NOMO-1 treated with DMSO at 0.1 percent for 48 hours (cell line): ENCODE measurements around the gene LRBA.
"Not testable (repeated sequence)": the region's sequence is repeated elsewhere in the genome, so short reads cannot be mapped to it uniquely, and the experiment has no call there.

Experiments used
- DNase-seq: peaks from one replicate; lab custom pipeline; 2025; ENCODE audit not compliant: unreplicated experiment; lab: John Stamatoyannopoulos, UW

The LRBA gene

GRCh38 chr4:150943818-150944217 lies 71.3 kb downstream of the LRBA start:
- no peak for DNase-seq

DNA sequence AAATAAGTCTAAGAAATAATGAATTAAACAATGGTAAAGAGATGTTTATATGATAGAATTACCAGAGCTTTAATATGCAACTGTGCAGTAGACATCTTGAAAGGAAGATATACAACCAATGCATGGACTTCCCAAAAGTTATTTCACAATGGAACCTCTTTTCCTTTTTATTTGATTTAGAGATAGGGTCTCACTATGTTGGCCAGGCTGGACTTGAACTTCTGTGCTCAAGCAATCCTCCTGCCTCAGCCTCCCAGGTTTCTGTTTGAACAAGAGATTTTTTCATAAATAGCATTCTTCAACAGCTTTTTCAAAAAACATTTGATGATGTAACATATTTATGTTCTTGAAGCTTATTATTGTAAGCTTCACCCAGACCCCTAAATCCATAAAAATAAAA lies 72.0 kb downstream of the LRBA start:
- DNase-seq: no peak

DNA sequence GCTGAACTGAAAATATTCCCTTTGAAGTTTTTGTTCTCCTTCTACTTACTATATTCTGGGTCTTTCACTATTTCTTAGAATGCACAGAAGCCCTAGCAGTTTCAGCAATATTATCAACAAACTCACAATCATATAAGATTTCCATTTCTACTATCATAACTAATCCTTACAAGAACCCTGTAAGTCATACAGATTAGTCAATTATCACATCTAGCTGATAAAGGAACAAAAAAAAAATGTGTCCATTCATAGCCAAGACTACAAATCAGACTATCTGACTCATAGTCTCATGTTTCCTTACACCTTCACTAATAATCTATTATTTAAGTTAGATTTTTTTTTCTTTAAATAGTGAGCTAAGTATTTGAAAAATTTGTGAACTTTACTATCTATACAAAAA lies 72.5 kb downstream of the LRBA start:
- no peak for DNase-seq

DNA sequence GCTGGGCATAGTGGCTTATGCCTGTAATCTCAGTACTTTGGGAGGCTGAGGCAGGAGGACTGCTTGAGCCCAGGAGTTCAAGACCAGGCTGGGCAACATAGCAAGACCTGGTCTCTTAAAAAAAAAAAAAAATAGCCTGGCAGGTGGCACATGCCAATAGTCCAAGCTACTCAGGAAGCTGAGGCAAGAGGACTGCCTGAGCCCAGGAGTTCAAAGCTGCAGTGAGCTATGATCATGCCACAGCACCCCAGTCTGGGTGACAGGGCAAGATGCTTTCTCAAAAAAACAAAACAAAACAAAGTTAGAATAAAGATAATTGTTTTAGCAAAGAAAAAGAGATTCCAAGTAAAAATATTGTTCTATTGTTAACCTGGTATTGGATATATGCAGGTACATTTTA lies 75.0 kb downstream of the LRBA start:
- DNase-seq: no peak

- DNase-seq: no peak
Measured at GRCh38 chr4:150939530-150939929, 75.6 kb downstream of the LRBA start.

DNA sequence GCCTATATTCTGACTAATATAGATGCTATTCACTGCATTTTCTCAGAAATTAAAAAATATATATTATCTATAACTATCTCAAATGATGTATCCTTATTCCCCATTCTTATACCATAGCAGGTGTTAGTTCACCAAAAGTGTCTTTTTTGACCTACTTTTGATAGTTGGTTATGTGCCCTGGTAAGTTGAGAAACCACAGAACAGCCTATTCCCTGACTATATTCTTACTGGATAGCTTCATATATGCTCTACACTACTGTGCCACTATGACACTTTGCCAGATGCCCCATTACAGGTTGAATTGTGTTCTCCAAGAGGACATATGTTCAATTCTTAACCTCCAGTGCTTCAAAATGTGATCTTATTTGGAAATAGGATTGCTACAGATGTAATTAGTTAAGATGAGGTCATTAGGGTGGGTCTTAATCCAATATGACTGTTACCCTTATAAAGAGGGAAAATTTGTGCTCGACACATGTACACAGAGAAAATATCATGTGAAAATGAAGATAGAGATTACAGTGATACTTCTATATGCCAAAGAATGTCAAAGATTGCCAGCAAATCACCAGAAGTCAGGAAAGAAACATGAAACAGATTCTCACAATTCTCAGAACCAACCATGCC lies 76.1 kb downstream of the LRBA start:
- no peak for DNase-seq

- DNase-seq: no peak
Measured at GRCh38 chr4:150938417-150938816, 76.7 kb downstream of the LRBA start.

DNA sequence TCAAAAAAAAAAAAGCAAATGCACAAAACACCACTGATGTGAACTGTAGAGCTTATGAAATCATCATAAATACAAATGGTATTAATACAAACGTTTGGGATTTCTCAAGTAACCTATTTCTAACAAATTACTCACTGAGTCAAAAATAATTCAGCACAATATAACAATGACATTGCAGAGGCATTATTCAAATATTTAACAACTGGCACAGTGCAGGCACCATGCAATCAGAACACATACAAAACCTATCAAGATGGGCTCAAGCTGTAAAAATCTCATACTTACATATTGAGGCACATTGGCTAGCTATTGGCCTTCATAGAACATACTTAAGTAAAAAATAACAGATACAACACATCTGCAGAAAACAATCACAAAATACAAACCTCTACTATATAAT lies 81.1 kb downstream of the LRBA start:
- DNase-seq: no peak

GRCh38 chr4:150931796-150932195 lies 83.3 kb downstream of the LRBA start:
- no peak for DNase-seq

GRCh38 chr4:150931005-150931404 lies 84.1 kb downstream of the LRBA start:
- DNase-seq: no peak

DNA sequence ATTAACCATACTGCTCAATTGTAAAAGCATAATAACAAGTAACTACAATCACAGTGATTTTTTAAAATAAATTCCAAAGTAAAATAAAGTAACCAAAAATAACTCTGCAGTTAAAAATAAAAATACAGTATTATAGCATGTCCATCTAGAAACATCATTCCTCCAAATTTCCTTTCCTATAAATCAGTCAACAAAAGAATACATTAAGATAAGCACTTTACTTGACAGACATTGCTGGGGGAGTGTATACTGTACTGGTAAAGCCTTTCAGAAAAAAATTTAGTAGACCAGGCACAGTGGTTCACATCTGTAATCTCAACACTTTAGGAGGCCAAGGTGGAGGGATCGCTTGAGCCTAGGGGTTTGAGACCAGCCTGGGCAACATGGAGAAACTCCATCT lies 91.1 kb downstream of the LRBA start:
- no peak for DNase-seq

- not testable (repeated sequence) for DNase-seq
Measured at GRCh38 chr4:150921486-150921885, 93.6 kb downstream of the LRBA start.

DNA sequence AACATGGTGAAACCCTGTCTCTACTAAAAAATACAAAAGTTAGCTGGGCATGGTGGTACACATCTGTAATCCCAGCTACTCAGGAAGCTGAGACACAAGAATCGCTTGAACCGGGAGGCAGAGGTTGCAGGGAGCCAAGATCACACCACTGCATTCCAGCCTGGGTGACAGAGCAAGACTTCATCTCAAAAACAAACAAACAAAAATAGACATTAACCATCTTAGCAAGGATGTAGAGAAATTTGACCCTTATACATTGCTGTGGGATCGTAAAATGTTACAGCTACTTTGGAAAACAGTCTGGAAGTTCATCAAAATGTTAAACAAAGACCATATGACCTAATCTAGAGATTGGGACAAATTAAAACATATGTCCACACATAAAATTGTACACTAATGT lies 96.5 kb downstream of the LRBA start:
- DNase-seq: not testable (repeated sequence)

DNA sequence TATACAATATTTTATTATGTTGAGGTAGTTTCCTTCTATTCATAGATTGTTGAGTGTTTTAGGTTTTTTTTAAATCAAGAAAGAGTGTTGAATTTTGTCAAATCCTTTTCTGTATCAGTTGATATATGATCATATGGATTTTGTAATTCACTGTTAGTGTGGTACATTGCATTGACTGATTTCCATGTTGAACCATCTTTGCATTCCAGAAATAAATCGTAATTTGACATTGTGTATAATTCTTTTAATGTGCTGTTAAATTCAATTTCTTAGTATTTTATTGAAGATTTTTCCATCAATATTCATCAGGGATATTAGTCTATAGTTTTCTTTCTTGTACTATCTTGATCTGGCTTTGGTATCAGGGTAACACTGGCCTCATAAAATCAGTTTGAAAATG lies 103.8 kb downstream of the LRBA start:
- DNase-seq: no peak

DNA sequence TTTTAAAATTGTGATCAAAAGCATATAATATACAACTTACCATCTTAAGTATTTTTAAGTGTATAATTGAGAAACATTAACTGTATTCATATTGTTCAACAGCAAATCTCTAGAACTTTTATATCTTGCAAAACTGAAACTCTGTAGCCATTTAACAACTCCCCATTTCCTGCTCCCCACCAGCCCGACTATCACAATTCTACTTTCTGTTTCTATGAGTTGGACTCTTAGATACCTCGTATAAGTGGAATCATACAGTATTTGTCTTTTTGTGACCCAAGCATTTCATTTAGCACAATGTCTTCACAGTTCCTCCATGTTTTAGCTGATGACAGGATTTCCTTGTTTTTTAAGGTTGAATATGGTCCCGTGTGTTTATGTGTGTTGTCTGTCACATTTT lies 106.0 kb downstream of the LRBA start:
- DNase-seq: peak; percentile 0

- DNase-seq: no peak
Measured at GRCh38 chr4:150906987-150907633, 108.0 kb downstream of the LRBA start.

DNA sequence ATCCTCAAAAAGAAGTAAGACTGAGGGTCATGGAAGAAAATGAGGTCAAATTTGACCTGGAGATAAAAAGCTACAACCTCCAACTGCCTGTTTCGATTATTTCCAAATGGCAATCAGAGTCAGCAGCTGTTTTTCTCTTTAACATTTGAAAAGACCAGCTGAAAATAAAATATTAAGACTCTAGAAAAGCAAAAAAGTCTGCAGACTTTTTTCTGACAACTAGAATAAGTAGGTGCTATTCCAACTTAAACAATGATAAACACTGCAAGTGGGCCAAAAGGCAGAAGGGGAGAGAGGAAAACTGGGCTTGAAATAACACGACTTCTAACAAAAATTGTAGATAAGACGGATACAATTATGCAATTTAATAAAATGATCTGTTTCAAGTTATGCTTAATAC lies 110.4 kb downstream of the LRBA start:
- DNase-seq: no peak

- no peak for DNase-seq
Measured at GRCh38 chr4:150903603-150904002, 111.5 kb downstream of the LRBA start.

DNA sequence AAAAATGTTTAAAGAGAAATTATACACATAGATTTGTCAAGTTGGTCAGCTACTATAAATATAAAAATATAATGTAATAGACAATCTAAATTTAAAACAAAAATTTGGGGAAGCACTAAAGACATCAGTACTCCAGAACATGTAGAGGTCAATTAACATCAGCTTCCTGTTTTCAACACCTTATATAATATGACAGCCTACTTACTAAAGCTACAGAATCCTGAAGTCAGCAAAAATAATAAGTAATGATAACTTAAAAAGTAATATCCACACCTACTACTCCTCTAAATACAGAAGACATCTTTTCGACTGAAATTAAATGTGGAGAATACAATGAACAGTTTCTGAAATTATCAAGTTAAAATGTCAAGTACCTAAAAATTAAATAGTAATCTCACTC lies 118.6 kb downstream of the LRBA start:
- DNase-seq: peak; percentile 78

DNA sequence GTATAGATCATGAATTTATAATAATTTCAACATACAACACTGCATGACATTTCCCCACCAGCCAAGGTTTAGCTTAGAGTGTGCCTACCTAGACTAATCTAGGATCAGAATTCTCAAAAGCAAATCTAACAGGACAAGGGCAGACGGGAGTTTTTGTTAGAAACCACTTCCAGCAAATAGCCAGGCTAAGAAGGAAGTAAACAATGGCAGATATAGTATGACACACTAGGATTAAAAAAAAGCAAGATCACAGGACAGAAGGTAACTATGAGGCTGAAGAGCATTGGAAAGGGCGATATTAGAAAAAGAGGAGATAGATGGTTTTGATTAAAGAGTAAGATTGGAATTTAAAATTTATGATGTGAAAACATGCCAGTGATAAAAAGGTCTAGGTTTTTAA lies 124.8 kb downstream of the LRBA start:
- DNase-seq: no peak

- DNase-seq: no peak
Measured at GRCh38 chr4:150889306-150889705, 125.8 kb downstream of the LRBA start.

DNA sequence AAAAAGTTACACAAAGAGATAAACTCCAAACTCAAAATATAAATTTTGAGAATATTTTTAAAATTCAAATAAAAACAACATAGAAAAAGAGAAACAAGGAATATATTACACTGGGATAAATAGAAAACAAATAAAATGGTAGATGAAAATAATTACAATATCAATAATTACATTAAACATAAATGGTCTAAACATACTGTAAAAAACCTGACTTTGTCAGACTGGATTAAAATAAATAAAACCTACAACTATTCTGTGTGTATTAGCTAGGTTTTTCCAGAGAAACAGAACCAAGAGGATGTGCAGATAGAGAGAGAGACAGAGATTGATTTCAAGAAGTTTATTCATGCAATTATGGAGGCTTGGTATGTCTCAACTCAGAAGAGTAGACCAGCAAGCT lies 126.5 kb downstream of the LRBA start:
- DNase-seq: no peak

DNA sequence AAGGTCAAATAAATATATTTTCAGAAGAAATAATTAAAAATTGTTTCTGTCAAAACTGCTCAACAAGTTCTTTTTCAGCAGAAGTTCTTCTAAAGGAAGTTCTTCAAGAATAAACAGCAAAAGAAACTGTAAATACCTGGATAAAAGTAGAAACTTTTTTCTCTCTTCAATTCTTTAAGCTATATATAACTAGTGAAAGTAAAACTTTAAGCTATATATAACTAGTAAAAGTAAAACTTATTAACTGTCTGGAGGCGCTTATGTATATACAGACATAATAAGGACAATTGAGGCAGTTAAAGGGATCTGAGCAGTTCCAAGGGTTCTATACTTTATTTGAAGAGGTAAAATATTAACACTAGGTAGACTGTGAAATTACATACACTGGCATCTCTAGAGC lies 126.9 kb downstream of the LRBA start:
- DNase-seq: no peak
